Occipital lobe (tissue), 2 donors: Measurements from ENCODE around the gene QPCTL. TPM values are rescaled to one million over a fixed set of nuclear protein-coding genes. Genes with fewer than 3 reads are reported as not detected.
"Not testable (repeated sequence)": the region's sequence is repeated elsewhere in the genome, so short reads cannot be mapped to it uniquely, and the experiment has no call there.

Experiments used
- DNase-seq: peaks from one replicate; lab custom pipeline; 2025; lab: John Stamatoyannopoulos, UW
- total RNA-seq: library from RNA; depleted of rRNA; stranded (reverse); fragments of >200 nt; gene quantifications from one replicate; pipeline ENCODE4 v1.2.3, GENCODE V29; 2014

The QPCTL gene
- total RNA-seq, 1 donor from 2014 or later = 8.0 TPM

DNA sequence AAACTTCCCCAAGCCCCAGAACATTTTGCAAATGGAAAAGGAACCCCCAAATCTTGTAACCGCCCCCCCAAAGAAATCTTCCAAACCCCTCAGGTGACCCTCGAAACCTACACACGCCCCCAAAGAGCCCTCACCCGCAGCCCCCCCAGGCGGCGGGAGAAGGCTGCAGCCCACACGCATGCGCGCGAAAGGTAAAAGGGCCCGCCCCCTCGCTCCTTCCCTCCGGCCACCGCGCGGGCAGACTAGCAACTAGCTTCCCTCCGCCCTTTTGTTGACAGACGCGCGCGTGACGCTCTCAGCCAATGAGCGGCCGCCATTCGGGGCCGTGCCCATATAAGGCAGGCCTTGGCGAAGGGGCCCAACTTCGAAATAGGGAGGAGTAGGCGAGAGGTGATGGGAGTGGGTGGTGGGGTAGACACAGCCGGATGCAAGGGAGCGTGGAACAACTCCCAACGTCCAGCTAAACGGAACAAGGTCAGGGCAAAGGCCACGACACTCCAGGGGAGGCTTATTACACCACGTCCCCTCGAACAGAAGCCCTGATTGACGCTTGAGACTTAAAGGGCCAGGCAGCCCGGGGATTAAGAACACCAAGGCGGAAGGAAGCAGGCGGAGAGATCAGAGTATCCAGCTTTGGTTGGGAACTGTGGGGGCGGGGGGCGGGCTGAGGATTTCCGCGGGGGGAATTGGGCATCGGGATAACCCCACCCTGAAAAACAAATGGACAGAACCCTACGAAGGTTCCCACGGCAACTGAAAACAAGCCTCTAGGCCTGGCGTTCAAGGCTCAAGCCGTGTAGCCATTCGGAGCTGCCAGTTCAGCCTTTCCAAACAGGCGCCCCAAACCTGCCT is 24.9 kb downstream of the QPCTL start:
- peak; percentile 99 for DNase-seq

DNA sequence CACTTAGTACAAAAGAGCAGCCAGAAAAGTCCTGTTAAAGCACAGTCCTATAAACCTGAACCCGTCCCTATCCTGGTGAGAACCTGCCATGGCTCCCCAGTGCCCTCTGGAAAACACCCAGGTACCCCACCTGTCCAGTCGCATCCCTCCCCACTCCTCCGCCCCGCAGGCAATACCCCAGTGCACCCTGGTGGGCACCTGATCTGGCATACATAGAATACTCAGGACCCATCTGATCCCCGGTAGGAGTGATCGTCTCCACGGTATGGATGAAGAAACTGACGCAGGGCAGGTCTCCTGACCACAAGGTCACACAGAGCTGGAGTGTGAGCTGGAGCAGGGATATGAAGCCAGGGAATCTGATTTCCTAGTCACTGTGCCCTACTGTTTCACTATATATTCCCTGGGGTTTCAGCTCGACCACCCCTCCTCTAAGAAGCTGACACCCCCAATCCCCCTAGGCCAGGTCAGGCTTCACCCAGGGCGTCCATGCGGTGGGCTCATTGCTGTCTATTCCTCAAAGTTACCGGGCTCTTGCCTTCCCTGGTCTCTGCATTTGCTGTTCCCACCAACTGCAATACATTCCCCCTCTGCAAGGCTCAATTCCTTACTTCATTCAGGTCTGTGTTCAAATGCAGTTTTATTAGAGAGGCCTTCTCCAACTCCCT is 25.7 kb downstream of the QPCTL start:
- no peak for DNase-seq

DNA sequence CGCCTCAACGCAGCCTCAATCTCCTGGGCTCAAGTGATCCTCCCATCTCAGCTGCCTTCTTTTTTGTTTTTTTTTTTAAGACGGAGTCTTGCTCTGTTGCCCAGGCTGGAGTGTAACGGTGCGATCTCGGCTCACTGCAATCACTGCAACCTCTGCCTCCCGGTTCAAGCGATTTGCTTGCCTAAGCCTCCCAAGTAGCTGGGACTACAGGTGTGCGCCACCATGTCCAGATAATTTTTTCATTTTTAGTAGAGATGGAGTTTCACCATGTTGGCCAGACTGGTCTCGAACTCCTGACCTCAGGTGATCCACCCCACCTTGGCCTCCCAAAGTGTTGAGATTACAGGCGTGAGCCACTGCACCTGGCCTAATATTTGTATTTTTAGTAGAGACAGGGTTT is 27.6 kb downstream of the QPCTL start:
- DNase-seq = not testable (repeated sequence)

DNA sequence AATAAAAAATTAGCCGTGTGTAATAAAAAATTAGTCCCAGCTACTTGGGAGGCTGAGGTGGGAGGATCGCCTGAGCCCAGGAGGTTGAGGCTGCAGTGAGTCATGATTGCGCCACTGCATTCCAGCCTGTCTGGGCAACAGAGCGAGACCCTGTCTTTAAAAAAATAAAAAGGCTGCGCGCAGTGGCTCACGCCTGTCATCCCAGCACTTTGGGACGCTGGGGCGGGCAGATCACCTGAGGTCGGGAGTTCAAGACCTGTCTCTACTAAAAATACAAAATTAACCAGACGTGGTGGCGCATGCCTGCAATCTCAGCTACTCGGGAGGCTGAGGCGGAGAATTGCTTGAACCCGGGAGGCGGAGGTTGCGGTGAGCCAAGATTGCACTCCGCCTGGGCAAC is 36.2 kb downstream of the QPCTL start:
- not testable (repeated sequence) for DNase-seq

DNA sequence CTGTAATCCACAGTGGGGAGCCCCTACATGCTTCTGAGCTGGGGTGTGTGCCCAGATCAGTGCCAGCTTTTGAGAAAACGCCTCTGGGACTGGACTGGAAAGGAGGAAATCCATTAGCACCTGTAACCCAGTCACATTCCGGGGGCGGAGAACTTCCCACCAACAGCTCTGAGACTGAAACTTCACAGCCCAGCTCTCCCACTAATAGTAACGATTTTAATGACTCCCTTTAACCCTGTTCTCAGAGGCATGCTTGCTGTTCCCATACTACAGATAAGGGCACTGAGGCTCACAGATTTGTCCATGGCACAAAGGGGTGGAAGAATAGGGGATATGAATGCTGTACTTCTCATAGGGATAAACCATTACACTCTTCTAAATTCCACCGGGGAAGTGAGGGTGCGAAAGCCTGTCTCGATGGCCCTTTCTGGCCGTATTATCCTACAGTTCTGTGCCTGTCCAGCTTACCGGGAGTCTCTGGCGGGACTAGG is 37.4 kb downstream of the QPCTL start:
- DNase-seq = no peak

DNA sequence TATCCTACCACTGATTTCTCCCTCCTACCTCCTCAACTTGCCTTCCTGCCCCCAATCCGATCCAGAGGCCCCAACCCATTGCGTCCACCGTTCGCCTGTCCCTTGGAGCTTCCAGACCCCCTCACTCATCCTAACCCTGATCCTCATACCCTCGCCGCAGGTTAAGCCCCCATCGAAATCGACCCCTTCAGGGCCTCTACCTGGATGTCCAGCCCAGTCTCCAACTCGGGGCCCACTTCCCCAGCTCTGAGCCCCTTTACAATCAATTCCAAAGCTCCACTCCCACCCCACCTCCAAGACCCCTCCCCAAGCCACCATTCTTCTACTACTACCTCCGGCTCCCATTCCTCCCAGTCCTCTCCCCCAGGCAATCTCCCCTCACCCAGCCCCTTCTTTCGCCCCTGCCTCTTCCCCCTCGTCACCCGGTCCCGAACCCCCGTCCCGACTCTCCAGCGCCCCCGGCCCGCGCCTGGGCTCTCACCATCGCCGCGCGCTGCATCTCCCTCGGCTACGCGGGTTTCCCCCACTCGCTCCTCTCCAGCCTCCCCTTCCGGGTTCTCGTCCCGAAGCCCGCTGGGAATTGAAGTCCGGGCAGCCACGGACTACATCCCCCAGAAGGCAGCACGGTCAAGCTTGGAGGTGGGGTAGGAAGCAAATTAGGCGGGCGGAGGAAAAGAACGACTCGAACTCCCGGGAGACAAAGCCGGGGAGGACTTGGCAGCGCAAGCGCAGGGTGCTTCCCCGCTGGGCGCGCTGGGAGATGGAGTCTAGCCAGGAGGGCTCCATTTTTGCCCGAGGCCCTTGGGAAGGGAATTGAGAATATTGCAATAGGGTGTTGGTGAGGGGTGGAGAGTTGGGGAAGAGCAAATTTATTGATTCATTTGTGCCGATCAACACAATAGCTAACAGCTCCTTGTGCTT is 38.2 kb downstream of the QPCTL start, which contains the start of gene FBXO46:
Gene FBXO46 (minus strand): TSS at position 529 of the 921 bp plus-strand sequence. CDS start 17,401 bp downstream, outside the sequence.
- DNase-seq = peak; percentile 99

DNA sequence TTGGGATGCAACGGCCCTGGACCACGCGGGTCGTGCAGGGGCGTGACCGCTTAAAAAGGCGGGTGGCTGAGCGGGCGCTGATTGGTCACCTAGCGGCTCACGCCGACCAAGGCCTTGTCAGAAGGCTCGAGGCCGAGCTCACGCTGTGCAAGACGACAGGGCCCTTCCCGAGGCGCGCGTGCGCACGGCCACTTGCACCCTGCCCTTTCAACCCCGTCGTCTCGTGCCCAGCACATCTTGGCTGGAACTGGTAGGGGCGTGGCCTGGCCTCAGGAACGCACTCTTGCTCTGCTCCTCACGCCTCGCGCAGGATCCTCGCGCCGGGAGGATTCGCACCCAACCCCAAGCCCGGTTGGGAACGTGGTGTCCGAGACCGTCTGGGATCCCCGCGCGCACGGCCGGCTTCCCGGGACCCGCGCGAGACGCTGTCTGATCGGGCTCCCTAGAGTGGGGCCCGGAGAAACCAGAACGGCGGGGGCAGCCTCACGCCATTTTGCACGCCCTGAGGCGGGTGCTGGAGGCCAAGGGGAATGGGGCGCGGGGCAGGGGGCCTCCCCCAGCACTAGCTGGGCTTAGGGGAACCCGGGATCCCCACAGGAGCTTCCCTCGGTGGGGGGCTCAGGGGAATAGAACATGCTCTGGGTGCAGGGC is 40.8 kb downstream of the QPCTL start, which contains the start of gene MEIOSIN:
Gene MEIOSIN (plus strand): TSS at position 280 of the 651 bp plus-strand sequence. CDS start 1,938 bp downstream, outside the sequence.
- no peak for DNase-seq

DNA sequence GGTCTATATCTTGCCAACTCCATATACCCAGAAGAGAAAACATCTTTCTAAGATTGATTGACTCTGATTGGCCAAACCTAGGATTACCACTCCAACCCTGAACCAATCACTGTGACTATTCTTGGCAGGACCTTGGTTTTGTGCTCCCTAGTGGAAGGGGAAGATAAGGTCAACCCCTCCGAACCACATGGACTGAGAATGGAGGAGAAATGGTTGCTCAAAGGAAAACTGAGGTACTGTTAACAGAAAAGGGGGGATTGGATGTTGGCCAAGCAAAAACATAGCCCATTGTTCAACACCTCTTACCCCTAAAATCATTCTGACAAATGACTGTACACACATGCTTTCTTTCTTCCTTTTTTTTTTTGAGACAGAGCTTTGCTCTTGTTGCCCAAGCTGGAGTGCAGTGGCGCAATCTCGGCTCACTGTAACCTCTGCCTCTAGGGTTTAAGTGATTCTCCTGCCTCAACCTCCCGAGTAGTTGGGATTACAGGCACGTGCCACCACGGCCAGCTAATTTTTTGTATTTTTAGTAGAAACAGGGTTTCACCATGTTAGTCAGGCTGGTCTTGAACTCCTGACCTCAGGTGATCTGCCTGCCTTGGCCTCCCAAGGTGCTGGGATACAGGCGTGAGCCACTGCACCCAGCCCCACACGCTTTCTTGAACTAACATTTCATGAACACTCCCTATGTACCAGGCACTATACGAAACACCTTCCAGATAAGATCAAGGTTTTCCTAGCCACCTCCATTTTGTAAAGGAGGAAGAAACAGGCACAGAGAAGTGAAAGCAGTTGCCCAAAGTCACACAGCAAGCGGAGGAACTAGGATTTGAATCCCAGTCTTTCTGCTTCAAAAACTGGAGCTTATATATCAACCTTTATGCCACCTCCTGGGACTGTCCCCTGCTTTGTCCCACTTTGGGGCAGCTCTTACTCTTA is 47.3 kb downstream of the QPCTL start:
- no peak for DNase-seq

DNA sequence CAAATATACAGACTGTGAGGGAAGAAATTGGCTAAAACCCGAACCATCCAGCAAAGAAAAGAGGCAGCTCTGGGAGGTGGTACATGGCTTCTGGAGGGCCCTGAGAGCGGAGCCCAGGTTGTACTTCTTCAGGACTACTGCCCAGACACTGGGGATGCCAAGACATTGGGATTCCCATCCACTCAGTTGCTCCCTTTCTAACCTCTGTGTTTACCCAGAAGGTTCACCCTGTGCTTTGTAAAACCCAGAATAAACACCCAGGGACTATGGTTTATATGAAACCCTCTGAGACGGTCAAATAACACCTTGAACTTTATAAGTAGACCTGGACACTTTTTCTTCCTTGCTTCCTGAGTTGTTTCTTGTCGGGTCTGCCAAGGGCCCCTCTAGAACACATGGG is 50.5 kb downstream of the QPCTL start:
- DNase-seq = no peak

DNA sequence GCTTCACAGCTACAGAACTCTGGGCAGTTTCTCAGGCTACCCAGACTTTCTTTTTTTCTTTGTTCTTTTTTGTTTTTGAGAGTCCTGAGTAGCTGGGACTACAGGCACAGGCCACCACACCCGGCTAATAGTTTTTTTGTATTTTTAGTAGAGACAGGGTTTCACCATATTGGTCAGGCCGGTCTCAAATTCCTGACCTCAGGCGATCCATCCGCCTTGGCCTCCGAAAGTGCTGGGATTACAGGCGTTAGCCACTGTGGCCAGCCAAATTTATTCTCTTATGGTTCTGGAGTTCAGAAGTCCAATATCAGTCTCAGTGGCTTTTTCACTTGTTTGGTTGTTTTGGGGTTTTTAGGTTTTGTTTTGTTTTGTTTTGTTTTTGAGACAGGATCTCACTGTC is 53.1 kb downstream of the QPCTL start:
- DNase-seq = no peak

DNA sequence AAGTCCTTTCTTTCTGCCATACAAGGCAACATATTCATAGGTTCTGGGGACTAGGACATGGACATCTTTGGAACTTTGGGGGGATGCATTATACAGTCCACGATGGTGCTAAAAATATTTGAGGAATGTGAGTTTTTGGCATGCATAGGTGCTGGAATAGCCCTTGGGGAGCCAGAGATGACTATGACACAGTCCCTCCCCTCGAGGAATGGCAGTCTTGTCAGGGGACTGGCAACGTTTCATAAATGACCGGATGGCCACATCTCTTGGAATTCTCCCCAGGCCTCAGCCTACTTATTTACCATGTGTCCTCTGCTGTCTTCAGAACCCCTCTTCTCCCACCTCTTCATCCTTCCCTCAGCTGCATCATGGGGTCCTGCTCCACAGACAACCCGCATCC is 54.4 kb downstream of the QPCTL start:
- DNase-seq = no peak

DNA sequence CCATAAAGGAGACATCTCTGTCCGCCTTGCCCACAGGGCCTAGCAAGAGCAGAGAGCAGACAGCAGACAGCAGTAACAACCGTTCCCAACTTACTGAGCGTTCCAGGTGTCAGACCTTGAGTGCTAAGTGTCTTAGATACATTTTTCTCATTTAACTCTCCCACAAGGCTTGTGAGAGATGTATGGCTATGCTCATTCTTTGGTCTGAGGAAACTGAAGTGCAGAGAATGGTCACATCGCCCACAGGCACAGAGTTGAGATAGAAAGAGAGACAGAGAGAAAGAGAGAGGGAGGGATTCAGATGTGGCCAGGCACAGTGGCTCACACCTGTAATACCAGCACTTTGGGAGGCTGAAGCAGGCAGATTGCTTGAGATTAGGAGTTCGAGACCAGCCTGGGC is 55.0 kb downstream of the QPCTL start:
- DNase-seq = no peak

DNA sequence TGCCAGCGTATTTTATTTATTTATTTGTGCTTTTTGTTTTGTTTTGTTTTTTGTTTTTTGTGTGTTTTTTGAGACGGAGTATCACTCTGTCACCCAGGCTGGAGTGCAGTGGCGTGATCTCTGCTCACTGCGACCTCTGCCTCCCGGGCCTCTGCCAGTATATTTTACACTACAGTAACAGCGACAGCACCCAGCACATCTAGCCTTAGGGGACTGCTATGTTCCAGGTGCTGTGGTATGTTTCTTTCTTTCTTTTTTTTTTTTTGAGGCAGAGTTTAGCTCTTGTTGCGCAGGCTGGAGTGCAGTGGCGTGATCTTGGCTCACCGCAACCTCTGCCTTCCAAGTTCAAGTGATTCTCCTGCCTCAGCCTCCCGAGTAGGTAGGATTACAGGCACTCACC is 59.0 kb downstream of the QPCTL start:
- not testable (repeated sequence) for DNase-seq

DNA sequence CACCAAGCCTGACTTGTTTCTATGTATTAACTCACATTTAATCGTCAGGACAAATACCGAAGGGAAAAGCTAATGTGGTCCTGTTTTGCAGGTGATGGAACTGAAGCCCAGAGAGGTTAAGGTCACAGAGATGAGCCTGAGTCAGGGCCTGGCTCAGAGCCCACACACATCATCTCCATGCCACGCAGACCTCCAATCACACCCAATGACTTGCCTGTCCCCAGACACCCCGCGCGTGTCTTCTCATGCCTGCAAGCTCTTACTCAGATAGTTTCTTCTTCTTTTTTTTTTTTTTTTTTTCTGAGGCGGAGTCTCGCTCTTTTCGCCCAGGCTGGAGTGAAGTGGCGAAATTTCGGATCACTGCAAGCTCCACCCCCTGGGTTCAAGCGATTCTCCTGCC is 60.2 kb downstream of the QPCTL start:
- DNase-seq = no peak

DNA sequence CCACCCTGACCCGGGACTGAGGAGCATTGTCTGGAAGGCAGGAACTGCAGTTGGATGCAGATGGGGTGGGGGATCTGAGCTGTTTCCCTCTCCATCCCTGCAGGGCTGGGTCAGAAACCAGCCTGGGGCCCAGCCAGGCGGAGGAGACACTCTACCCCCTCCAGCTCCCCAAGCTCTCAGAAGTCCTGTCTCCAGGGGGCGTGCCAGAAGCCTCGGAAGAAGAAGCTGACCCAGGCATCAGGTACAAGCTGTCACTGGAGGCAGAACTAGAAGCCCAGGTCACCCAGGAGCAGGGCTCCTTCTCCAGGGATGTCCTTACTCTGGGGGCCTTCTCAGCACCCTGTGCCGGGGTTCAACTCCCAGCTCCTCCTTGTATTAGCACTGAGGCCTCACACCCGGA is 61.1 kb downstream of the QPCTL start:
- no peak for DNase-seq
